Stimulated activated CD8-positive, alpha-beta memory T cell treated with anti-CD3 and anti-CD28 coated beads, Interleukin-2, amount 100 ng/mL, for 48 hours (primary cell): Measurements from ENCODE around the gene TMEM205.
A peak's percentile ranks its signal among the peaks of the same experiment; 100 is the strongest.
"Not testable (repeated sequence)": the region's sequence is repeated elsewhere in the genome, so short reads cannot be mapped to it uniquely, and the experiment has no call there.

Source experiments
- DNase-seq, 2 donors: peaks; one replicate each; pipeline ENCODE4 v3.0.0-alpha.2; 2020; ENCODE audit warnings: low read depth in 2 of 2

TMEM205 gene

DNA sequence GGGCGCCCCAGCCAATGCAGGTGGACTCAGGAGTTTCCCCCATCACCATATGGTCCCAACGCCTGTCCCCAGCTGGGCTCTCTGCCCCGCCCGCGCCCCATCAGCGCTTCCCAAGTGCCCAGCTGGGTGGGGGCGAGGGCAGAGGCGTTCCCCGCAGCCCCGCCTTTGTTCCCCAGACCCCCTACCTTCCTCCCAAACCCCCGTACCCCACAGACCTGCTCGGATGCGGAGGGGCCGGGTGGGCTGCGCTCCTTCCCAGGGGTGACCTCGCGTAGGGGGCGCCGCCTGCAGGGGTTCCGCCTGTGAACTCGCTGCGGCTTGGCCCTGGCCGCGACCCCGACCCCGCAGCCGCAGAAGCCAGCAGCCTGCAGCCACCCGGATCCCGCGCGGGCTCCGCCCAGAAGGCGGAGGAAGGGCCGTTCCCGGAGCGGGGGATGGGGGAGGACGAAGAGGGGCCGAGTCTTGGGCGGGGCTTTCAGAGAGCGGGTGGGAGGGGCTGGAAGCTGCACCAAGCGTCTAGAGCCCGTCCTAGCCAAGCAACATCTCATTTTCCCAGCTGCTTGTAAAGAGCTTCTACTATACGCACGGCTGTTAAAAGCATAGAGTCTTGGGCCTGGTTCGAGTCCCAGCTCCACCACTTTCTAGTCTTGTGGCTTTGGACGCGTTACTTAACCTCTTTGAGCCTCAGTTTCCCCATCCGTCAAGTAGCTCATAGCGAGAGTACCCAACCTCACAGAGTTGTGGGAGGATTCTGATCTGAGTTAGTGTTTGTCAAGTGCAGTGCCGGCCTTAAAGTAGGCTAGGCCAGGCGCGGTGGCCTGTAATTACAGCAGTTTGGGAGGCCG is 6.6 kb downstream of the TMEM205 start, which contains the start of gene RAB3D:
Gene RAB3D (minus strand): TSS at position 404 of the 845 bp plus-strand sequence. CDS start 2,258 bp downstream, outside the sequence.
- peak; percentile 69 to 84 for DNase-seq

DNA sequence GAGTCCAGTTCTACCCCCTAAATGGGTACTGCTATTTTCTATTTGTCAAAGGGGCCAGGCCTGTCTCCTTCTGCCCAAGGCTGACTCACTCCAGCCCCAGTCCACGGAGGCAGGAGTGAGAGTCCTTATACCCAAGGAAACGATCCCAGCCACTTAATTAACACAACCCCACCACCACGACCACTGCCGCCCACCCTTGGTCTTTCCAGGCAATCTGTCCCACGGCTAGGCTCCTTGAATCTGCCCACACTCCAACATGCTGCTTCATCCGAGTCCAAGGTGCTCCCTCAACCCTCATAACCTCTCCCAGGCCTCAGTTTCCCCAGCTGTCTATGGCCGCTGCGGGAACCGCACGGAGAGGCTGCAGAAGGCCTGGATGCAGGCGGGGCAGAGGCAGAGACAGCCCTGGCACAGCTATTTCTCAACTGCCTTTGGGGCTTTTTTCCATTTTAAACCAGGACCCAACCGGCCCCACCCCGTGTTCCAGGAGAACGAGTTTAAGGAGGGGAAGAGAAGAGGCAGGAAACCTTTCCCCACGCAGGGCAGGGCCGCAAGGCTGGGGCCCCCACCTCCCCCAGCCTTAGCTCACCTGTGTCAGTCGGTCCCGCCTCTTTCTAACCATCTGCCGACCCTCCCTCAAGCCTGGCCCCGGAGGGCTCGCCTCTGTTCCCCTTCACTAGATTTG is 7.4 kb downstream of the TMEM205 start:
- DNase-seq: no peak

DNA sequence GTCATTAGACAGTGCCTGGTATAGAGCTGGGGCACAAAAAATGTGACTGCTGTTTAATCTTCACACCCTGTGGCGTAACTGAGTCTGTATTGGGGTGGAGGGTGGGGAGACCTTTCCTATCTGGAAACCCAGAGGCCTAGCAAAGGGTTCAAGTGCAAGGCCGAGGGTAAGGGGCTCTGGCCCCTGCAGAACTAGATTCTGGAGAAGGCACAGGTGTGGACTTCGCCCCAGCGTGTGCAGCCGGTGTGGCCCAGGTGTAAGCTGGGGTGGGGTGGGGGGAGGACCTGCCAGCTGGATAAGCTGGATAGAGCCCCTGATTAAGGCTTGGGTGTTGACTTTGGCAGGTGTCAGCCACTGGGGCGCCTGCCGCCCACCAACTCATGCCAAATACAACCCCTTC is 7.9 kb downstream of the TMEM205 start:
- no peak for DNase-seq

DNA sequence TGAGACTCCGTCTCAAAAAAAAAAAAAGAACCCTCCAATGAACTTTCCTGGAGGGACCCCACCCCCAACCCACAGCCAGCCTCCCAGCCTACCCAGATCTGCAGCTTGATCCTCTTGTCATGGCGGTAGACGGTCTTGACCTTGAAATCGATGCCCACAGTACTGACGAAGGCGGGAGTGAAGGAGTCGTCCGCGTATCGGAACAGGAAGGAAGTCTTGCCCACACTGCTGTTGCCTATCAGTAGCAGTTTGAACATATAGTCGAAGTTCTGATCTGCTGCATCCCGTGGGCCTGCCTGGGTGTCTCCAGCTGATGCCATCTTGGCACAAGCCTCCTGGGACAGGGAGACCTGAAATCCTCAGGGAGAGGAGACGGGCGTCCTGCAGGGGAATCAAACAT is 9.0 kb downstream of the TMEM205 start:
- DNase-seq: no peak

DNA sequence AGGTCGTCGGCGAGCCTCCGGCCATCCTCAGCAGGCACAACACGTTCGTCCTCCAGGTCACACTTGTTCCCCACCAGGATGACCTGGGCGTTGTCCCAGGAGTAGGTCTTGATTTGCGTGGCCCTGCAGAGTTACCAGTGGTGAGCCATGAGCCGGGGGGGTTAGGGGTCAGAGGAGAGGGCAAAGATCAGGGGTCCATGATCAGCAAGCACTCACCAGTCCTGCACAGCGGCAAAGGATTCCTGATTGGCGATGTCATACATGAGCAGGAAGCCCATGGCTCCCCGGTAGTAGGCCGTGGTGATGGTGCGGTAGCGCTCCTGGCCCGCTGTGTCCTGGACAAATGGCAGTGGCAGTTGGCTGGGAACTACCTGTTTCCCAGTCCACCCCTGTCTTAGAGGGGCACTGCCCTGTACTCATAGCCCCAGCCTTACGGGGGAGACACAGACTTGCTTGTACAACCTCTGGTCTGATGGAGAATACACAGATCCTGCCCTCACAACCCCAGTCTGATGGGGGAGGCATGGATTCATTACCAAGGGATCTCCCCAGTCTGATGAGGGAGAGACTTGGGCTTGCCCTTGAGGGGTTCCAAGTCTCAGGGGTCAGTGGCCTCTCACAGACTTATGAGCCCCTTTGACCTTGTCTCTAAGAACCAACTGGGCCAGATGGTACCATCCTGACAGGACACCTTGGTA is 10.5 kb downstream of the TMEM205 start:
- no peak for DNase-seq

DNA sequence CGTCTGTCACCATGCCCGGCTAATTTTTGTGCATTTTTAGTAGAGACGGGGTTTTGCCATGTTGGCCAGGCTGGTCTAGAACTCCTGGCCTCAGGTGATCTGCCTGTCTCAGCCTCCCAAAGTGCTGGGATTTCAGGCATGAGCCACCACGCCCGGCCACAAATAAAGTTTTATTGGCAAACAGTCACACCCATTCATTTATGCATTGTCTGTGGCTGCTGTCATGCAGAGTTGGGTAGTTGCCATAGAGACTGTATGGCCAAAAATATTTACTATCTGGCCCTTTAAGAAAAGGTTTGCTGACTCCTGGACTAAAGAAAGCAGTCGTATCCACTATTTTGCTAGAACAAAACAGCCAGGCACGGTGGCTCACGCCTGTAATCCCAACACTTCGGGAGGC is 12.2 kb downstream of the TMEM205 start:
- DNase-seq: not testable (repeated sequence)

DNA sequence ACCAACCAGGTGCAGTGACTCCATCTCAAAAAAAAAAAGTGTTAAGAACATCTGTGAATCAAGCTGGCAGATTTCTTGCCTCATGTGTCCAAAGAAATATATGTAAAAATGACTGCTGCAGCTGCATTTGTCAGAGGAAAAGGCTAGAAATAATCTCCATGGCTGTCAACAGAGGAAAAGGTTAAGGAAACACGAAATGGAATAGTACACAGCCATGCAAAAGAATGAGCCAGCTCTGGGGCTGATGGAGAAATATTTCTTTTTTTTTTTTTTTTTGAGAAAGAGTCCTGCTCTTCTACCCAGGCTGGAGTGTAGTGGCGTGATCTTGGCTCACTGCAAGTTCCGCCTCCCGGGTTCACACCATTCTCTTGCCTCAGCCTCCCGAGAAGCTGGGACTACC is 13.2 kb downstream of the TMEM205 start:
- DNase-seq: no peak

DNA sequence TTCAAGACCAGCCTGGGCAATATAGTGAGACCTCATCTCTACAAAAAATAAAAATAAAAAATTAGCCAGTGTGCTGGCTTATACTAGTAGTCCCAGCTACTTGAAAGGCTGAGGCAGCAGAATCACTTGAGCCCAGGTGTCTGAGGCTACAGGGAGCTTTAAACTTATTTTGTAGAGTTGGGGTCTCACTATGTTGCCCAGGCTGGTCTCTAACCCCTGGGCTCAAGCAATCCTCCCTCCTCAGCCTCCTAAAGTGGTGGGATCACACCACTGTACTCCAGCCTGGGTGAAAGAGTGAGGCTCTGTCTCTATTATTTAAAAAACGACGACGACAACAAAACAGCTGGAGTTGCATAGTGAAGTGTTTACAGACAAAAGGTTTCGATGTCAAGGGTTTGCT is 14.6 kb downstream of the TMEM205 start:
- DNase-seq: no peak

DNA sequence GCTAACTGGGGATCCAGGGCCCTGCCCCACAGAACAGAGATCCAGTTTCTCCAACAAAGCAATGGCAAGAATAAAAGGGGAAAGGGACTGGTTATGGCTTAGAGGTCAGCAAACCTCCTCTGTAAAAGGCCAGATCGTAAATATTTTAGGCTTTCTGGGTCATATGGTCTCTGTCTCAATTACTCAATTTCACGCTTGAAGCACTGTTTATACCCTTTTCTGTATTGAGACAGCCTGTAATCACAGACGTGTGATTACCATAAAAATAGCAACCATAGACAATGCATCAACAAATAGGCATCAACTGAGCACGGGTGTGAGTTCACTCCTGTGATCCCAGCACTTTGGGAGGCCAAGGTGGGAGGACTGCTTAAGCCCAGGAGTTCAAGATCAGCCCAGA is 15.9 kb downstream of the TMEM205 start:
- no peak for DNase-seq

DNA sequence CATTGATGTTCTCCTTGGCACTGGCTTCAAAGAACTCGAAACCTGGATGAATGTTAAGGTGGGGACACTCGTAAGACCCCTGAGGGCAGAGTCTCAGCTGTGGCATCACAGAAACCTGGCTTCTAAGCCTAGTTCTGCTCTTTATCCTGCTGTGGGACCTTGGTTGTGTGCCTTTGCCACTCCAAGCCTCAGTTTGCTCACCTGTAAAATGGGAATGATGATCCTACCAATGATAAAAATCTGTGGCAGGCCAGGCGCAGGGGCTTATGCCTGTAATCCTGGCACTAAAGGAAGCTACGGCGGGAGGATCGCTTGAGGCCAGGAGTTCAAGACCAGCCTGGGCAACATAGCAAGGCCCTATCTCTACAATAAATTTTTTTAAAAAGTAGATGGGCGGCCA is 20.5 kb downstream of the TMEM205 start:
- no peak for DNase-seq

DNA sequence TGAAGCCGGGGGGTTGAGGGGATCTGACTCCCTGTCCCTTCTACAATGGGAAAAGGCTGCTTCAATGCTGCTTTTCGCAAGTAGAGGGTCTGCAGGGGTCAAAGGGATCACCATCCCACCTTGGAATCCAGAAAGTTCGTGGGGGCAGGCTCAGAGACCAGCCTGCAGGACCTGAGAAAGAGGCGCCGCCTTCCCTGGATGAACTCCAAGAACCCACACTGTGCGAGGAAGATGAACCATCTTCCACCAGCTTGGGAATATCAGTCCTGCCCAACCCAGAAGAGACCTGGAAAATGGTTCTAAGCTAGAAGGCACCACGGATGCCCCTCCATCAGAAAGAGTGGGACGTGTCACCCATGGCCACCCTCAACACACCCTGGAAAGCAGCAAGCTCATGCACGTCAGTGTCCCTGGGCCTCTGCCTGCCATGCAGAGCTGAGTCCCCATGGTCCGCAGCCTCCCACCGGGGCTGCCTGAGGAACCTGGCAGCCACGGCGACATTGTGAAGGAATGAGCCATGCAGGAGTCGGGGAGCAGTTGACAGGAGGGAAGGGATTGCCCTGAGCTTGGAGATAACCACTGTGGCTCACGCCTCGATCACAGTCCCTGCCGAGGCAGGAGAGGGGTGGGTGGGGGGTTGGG is 21.2 kb downstream of the TMEM205 start:
- no peak for DNase-seq

DNA sequence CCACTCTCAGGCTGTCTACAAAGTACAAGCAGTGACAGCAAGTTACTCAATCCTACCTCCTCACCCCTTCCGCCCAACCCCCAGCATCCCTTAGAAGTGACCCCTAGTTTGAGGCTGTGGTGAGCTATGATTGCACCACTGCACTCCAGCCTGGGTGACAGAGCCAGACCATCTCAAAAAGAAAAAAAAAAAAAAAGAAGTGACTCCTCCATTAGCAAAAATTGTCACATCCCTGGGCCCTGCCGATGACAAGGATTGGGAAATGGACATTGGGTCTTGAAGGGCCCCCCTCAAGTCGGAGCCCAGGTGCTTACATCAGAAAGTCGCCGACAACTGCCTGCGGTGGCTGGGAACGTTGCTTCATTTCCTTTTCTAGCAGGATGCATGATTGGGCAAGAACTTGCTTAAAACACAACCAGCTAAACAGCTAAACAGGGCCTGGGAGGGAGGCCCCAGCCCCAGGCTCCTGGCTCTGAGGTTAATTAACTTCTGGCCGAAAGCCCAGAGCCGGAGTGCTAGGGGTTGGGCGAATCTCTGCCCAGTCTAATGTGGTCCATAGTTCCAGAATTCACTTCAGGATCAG is 21.9 kb downstream of the TMEM205 start:
- DNase-seq: peak; percentile 7 to 36

DNA sequence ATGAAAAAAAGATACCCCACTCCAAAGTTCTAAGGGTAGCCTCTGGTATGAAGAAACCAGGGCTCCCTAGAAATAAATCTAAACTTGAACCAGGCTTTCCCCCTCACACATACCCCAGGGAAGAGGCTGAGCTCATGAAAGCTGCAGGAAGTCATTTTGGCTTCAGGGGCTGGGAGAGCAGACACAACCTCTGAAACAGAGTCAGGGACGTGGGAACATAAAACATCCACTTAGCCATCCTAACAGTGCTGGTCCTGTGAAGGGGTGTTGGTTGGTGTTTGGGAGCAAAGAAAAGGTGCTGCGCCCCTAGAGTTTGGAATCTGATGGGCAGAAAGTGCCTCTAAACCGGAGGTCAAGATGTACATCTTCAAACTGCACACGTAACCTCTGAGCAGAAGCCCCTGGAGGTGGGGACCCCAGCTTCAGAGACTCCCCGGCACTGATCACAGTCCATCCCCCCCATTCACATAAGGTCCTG is 22.4 kb downstream of the TMEM205 start:
- DNase-seq: no peak

DNA sequence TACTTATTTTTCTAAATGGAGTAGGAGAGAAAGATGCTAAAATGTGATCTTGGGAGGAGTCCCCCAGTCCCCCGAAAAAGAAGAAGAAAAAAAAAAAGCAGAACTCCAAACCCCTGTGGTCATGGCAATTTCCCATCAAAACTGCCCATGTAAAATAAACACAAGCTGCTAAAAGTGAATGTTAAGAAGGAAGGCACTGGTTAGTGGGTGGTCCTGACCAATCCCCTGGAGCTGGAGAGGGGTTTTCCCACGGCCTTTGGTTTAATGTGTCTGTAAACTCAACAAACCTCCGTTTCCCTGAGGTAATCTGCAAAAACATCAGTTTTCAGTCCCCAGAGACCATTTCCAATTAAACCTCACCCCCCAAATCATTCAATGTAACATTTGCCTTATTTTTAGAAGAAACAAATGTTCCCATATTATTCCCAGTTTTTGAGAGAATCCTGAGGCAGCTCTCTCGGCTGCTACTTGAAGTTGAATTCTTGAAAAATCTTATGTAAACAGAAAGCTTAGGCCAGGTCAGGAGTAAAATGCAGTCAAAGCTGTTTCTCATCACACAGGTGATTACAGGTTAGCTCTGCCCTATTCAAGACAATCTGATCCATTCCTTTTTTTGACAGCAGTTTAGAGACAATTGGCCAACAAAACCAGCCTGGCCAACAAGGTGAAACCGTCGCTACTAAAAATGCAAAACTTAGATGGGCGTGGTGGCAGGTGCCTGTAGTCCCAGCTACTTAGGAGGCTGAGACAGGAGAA is 23.6 kb downstream of the TMEM205 start:
- no peak for DNase-seq

DNA sequence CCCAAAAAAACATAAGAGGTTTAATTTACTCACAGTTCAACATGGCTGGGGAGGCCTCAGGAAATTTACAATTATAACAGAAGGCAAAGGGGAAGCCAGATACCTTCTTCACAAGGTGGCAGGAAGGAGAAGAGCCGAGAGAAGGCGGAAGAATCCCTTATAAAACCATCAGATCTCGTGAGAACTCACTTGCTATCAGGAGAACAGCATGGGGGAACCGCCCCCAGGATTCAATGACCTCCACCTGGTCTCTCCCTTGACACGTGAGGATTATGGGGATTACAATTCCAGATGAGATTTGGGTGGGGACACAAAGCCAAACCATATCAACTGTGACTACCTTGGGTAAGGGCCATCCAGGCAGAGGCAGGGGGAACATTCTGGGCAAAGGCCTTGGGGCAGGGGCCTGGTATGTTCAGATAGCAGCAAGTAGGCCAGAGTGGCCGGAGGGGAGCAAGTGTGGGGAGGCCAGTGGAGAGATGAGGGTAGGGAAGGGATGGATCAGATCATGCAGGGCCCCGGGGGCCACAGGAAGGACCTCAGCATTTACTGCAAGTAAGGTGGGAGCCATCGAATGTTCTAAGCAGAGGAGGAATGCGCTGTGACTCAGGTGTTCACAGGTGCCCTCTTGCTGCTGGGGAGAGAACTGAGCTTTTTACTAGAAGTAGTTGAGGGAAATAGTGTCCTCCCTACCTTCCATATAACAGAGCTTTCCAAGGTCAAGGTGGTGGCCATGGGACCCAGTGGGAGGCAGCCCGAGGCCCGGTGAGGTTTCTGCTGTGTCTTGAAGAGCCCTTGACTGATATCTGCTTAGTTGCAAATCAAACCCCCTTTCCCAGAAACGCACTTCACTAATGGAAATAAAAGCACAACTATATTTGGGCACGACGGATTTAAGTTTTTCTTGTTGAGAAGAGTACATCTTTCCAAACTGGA is 24.6 kb downstream of the TMEM205 start:
- DNase-seq: no peak

DNA sequence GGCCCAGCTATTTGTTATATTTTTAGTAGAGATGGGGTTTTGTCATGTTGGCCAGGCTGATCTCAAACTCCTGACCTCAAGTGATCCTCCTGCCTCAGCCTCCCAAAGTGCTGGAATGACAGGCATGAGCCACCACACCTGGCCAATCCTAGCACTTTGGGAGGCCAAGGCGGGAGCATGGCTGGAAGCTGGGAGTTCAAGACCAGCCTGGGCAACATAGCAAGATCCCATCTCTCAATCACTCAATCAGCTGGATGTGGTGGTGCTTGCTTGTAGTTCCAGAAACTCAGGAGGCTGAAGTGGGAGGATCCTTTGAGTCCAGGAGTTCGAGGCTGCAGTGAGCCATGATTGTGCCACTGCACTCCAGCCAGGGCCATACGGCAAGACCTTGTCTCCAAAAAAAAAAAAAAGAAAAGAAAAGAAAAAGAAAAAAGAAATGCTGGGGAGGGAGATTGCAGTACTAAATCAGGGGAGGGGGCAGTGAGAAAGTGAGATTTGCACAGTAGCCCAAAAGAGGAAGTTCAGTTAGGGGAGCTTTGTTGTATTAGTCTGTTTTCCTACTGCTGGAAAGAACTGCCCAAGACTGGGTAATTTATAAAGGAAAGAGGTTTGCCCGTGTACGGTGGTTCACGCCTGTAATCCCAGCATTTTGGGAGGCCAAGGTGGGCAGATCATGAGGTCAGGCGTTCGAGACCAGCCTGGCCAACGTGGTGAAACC is 25.6 kb downstream of the TMEM205 start:
- DNase-seq: not testable (repeated sequence)

DNA sequence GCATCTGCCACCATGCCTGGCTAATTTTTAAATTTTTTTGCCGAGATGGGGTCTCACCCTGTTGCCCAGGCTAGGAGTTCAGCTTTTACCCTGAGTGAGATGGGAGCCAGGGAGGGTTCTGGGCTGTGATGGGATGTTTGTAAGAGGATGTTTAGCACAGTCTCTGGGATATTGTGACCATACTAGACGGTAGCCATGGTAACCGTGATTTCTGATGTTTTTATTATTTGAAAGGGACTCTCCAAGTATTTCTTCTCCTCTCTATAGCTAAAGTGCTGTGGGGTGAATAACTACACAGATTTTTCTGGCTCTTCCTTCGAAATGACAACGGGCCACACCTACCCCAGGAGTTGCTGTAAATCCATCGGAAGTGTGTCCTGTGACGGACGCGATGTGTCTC is 39.7 kb downstream of the TMEM205 start:
- DNase-seq: no peak

DNA sequence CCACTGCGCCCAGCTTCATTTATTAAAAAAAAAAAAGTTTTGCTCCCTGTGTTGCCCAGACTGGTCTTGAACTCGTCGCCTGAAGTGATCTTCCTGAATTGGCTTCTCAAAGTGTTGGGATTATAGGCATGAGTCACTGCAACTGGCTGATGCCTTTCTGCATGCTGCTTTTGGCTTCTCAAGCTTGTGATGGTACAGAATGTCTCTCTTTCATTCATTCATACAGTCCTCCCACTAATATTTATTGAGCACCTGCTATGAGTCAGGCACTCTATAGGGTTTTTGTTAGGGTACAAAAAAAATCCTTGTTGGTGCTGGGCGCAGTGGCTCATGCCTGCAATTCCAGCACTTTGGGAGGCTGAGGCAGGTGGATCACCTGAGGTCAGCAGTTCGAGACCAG is 41.1 kb downstream of the TMEM205 start:
- no peak for DNase-seq

DNA sequence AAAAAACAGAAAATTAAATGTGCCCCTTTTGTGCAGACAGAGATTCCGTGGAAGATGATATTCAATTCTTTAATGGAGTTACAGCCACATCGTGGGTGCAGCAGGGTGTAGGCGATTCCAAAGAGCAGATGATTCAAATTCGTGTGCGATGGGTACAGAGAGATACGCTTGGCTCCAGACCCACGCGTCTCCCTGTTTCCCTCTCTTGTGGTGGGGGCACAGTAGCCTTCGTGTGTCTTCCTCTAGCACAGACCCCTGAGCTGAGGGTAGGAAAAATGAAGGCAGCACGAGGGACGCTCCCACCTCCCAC is 45.3 kb downstream of the TMEM205 start:
- DNase-seq: no peak
